Measurements from ENCODE around the gene PSMC2.
"Not testable (repeated sequence)": the region's sequence is repeated elsewhere in the genome, so short reads cannot be mapped to it uniquely, and the experiment has no call there.

The PSMC2 gene

DNA sequence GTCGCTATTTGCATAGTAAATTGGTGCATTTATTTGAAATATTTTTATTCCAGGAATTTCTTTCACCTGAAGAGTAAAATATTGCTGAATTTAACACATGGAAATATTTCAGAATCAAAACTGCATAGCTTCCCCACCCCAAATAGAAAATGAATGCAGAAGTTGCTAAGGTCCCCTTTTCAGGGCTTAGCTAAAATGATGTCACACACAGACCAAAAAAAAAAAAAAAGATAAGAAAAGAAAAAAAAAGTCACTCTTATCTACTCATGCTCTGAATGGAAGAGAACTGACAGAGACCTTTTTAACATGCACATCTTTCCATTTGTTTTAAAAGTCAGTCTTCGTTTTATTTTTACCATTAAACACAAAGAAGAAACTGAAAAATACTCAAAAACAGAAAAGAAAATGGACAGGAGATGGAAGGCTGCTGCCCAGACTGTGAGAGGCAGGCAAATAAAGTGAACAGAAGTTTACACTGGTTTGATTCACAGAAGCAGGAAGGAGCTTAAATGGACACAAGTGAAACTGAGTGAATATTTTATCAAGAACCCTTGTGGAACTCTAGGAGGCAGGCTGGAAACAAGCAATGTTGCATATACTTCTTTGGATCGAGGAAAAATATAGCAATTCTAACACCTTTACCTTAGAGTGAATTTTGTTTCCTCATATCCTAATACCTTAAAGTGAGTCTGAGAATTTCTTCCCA, 32.0 kb downstream of the PSMC2 start:
- DNase-seq (ENCODE audit: low read depth) = no peak

DNA sequence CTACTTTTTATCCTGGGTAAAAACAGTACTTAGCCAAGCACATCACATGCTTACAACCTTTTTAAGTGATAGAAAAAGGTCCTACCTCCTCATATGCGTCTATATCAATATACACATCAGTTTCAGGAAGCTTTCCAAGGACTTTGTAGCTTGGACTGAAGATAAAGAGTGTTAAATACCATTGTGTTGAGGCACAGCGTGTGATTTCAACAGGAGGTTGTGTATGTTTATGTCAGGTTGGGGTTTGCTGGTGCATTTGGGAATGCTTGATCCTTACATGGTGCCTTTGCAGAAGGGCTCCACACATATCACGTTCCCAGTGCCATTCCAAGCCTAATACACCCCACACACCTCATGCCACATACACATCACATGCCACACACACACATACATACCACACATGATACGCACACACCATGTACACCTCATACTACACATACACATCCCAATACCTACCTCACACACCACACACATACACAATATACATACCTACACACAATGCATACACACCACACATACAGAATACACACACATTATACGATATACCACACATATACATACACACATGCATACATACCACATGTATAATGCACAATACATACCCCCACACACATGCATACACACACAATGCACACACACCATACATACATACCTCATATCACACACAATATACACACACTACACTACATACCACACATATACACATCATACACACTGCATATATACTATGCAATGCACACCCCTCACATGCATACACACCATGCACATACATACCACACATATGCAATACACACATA, 33.1 kb downstream of the PSMC2 start:
- no peak for DNase-seq (ENCODE audit: low read depth)

DNA sequence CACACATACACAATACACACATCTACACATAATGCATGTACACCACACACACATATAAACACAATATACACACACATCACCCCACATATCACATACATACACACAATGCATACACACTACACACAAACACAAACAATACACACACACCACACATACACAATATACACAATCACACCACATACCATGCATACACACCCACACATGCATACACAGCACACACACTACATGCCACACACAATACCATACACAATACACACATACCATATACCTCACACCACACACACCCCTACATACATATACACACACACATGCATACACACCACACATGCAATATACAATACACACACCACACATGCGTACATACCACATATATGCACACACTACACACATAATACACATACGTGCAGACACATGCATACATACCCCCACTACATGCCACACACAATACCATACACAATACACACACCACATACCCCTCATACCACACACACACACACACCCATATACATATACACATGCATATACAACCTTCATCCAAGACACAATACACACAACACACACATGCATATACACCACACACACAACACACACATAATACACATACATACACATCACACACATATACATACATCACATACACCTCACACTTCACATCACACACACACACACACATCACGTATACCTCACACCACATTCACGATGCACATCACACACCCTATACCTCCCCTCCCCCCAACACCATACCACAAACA, 34.0 kb downstream of the PSMC2 start:
- DNase-seq (ENCODE audit: low read depth) = no peak

DNA sequence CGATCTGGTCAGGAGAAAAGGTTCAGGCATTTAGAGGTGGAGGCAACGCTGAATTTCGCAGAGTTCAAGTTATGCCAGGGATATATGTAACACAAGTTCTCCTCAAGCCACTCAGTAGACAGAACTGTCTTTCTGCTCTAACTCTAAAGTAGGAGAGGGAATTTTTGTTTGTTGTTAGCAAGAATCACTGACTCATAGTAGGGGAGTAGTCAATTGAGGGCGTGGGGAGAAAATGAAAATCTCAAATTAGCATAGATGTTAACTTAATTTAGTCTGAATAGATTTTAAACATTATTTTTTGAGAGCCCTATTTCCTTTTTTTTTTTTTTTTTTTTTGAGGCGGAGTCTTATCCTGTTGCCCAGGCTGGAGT, 34.6 kb downstream of the PSMC2 start:
- DNase-seq (ENCODE audit: low read depth) = no peak

GRCh38 chr7:103387242-103387641, 39.8 kb downstream of the PSMC2 start:
- no peak for DNase-seq (ENCODE audit: low read depth)

DNA sequence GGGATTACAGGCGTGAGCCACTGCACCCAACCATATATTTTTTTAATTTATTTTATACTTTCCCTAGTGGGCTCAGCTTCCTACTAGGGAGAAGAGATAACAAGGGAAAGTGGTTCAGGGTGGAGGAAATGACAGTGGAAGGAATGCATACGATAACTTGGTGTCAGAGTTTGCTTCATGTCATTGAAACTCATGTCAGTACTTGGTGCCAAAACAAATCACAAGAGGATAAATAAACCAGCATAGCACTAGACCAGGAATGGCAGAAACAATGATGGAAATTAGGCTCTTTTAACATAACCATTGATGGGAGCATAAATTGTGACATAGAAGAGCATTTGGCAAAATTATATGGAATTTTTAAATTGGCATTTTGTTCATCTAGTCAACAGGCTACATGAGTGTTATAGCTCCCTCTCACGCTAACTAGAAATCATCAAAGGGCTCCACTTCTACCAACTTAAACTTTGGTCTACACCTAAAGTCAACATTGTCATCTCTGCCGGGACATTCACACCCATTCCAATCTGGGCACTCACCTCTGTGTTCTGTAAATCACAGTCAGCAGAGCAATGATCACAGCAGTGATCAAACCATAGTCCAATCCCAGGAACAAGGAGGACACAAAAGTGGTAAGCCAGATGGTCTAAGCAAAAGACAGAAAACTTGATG, 41.2 kb downstream of the PSMC2 start:
- DNase-seq (ENCODE audit: low read depth) = no peak

DNA sequence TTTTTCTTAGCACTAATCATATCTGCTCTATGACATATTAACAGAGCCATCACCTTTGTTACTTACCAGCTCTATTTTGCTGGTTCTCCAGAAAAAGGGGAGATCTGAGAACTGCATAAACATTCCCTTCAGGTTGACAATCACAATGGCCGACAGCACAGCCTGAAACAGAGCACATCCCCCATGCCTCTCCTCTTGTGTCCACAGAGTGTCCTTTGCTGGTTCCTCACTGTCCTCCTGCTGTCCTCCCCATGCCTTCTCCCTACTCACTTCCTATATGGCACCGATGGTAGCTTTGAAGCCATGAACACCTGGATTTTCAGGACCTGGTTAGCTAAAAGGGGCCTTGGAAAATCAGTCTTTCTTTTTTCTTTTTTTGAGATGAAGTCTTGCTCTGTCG, 41.8 kb downstream of the PSMC2 start:
- DNase-seq (ENCODE audit: low read depth) = no peak

GRCh38 chr7:103391150-103391549, 43.7 kb downstream of the PSMC2 start:
- no peak for DNase-seq (ENCODE audit: low read depth)

- no peak for DNase-seq (ENCODE audit: low read depth)
Observed at GRCh38 chr7:103391976-103392375, 44.5 kb downstream of the PSMC2 start.

- DNase-seq (ENCODE audit: low read depth) = no peak
Observed at GRCh38 chr7:103394566-103394965, 47.1 kb downstream of the PSMC2 start.

DNA sequence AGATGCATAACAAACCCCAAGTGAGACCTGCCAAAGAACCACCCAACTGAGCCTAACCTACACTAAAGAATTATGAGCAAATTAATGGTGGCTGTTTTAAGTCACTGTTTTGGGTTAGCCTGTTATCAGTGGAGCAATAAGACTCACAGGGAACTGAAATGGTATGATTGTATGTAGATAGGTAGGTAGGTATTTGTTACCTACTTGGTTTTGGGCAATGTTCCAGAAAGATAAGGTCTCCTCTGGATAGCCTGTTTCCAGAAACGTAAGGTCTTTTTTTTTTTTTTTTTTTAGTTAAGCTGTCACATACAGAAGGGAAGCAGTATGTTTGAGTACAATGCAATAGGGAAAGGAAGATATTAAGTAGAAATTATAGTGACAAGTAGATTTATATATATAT, 47.6 kb downstream of the PSMC2 start:
- no peak for DNase-seq (ENCODE audit: low read depth)

DNA sequence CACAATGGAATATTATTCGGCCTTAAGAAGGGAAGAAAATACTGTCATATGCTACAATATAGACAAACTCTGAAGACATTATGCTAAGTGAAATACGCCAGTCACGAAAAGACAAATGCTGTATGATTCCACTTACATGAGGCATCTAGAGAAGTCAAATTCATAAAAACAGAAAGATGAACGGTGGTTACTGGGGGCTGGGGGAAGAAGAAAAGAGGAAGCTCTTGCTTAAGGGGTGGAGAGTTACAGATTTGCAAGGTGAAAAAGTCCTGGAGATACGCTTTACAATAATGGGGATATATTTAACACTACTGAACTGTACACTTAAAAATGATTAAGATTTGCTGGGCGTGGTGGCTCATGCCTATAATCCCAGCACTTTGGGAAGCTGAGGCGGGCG, 49.0 kb downstream of the PSMC2 start:
- no peak for DNase-seq (ENCODE audit: low read depth)

GRCh38 chr7:103398483-103399127, 51.2 kb downstream of the PSMC2 start:
- no peak for DNase-seq (ENCODE audit: low read depth)

- DNase-seq (ENCODE audit: low read depth) = not testable (repeated sequence)
Observed at GRCh38 chr7:103399687-103400086, 52.2 kb downstream of the PSMC2 start.

DNA sequence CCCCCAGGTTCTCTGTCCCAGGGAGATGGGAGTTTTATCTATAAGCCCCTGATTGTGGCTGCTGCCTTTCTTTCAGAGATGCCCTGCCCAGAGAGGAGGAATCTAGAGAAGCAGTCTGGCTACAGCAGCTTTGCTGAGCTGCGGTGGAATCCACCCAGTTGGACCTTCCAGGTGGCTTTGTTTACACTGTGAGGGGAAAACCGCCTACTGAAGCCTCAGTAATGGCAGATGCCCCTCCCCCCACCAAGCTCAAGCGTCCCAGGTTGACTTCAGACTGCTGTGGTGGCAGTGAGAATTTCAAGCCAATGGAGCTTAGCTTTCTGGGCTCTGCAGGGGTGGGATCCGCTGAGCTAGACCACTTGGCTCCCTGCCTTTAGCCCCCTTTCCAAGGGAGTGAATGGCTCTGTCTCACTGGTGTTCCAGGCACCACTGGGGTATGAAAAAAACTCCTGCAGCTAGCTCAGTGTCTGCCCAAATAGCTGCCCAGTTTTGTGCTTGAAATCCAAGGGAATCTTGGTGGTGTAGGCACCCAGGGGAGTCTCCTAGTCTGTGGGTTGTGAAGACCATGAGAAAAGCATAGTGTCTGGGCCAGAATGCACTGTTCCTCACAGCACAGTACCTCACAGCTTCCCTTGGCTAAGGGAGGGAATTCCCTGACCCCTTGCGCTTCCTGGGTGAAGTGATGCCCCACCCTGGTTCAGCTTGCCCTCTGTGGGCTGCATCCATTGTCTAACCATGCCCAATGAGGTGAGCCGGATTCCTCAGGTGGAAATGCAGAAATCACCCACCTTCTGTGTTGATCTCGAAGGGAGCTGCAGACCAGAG, 58.6 kb downstream of the PSMC2 start:
- DNase-seq (ENCODE audit: low read depth) = not testable (repeated sequence)

DNA sequence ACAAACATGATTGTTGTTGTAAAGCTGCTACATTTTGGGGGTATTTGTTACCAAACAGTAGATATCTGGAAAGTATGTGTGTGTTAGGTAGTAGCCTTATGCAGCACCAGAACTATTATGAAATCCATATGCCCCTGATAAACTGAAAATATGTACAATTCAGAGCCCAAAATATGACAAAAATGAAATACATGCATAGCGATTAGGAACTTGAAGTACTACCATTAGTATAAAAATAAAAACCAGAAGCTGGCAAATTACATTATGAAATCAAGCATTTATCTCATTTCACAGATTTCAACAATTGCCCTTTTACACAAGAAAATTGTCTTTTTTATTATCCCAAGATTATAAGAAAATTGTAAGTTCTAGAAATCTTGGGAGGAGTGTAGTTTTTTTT, 64.7 kb downstream of the PSMC2 start:
- no peak for DNase-seq (ENCODE audit: low read depth)

DNA sequence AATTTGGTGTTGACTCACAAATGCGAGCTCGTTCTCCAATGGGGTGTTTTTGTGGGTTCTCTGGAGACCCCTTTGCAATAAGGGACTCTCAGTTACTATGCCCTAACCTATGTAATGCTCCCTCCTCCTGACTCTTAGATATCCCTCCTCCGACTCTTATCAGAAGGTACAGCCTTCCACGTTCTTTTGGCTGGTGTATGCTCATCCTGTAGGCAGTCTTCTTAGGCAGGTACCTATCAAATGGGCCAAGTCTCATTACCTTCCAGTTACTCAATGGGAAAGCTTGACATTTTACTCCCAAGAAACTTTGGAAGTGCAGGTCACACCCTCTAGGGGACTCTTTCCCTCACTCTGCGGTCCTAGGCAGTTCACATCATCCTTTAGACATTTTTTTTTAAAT, 66.0 kb downstream of the PSMC2 start:
- no peak for DNase-seq (ENCODE audit: low read depth)

GRCh38 chr7:103418241-103418640, 70.8 kb downstream of the PSMC2 start:
- no peak for DNase-seq (ENCODE audit: low read depth)

All from CMK (cell line).